Thyroid gland (tissue), 4 donors: Measurements from ENCODE around the gene RPL3. TPM values are rescaled to one million over a fixed set of nuclear protein-coding genes. Genes with fewer than 3 reads are reported as not detected.

ENCODE experiments used
- DNase-seq, 2 donors: peaks; one replicate each; pipeline ENCODE4 v3.0.0-alpha.2; 2019
- H3K27ac ChIP-seq, 3 donors: fragments of 200-600 bp; sonication (generic); 1 replicate in 2 of 3; 2 replicates in 1 of 3; pipeline ENCODE4 v1.5.1; 2016 to 2019; ENCODE audit warnings: mild to moderate bottlenecking in 1 of 3, moderate library complexity in 1 of 3
- H3K27me3 ChIP-seq: fragments of 200-600 bp; sonication (generic); one replicate; pipeline ENCODE4 v1.5.1; 2019
- H3K36me3 ChIP-seq, 2 donors: fragments of 200-600 bp; sonication (generic); one replicate each; pipeline ENCODE4 v1.5.1; 2016 to 2019
- H3K4me1 ChIP-seq, 2 donors: fragments of 200-600 bp; sonication (generic); one replicate each; pipeline ENCODE4 v1.5.1; 2017 to 2019
- H3K4me3 ChIP-seq, 3 donors: fragments of 200-600 bp; sonication (generic); replicated peaks in 1 of 3; 1 replicate in 2 of 3; 2 replicates in 1 of 3; pipeline ENCODE4 v1.5.1; 2016; ENCODE audit warnings: mild to moderate bottlenecking in 1 of 3
- H3K9me3 ChIP-seq: fragments of 200-600 bp; sonication (generic); one replicate; pipeline ENCODE4 v1.5.1; 2017
- CTCF ChIP-seq, 6 experiments: fragments of 200-600 bp in 3 of 6; fragments of 450-650 bp in 3 of 6; sonication (generic) in 3 of 6; IDR thresholded peaks; one replicate each; pipeline ENCODE4 v1.5.1; 2016 to 2019; ENCODE audit warnings: antibody characterized with exemption in 6 of 6, mild to moderate bottlenecking in 2 of 6, inconsistent platforms in 1 of 6, moderate library complexity in 1 of 6
- POLR2A ChIP-seq, 2 donors: fragments of 450-650 bp; IDR thresholded peaks; one replicate each; pipeline ENCODE4 v1.6.1; 2017; ENCODE audit warnings: antibody characterized with exemption in 2 of 2, mild to moderate bottlenecking in 2 of 2, moderate library complexity in 1 of 2
- WGBS, 2 donors: methylation state at CpG; one replicate each; pipeline ENCODE4 v1.1.5; 2017; 5-methylcytosine and 5-hydroxymethylcytosine counted together
- intact Hi-C: fragments of 100-400 bp; cut with DNase I; formaldehyde crosslinking; loops from one replicate; pipeline ENCODE4 v1.15.1; 2023
- total RNA-seq, 4 donors: library from RNA; depleted of rRNA; stranded (reverse); fragments of >200 nt; gene quantifications; one replicate each; pipeline ENCODE4 v1.2.3, GENCODE V29; 2016

RPL3 gene
- total RNA-seq, 4 donors from 2014 or later = 1,451 to 2,031 (median 1,880) TPM

DNA sequence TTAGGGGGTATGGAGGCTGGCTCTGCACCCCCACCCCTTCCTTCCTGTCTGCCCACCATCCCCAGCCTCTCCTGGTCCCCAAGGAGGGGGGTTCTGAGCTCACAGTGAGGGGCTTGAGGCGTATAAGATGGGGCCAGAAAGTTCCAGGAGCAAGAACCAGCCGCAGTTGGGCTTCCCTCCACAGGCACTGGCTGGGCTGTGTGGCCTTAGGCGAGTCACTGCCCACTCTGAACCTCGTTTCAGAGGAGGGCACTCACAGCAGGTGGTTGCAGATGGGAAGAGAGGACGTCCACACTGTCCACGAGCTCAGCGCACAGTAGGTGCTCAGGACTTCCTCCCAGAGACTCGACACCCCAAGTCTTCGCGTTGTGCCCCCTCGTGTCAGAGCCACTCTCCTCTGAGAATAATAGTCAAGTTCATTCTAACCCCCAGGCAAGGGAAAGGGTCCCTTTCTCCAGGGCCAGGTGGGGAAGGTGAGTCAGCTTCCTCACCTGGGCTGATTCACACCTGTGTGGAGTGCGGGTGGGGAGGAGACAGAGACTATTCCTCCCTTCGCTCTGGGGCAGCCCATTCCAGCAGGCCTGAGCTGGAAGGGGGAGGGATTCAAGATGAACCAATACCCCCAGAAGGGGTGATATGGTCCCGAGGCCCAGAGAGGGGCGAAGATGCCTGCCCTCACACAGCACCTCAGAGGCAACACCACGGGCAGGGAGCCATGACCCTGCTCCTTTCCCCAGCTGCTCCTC, 29.3 kb downstream of the RPL3 start:
- WGBS, 2 donors = 87 to 88% methylated on average over 13 to 16 of the region's 16 CpGs
- peak overlapping the region in 1 of 3 donors; percentile 76 for H3K27ac ChIP-seq
- H3K4me1 ChIP-seq = peaks cover 5 to 29% of the 10 kb centered on the region in 2 donors

GRCh38 chr22:39289533-39289932, 29.9 kb downstream of the RPL3 start:
- DNase-seq = no peak
- no peak overlapping the region for H3K4me3 ChIP-seq
- H3K9me3 ChIP-seq = no peaks in the 10 kb centered on the region
- no peak overlapping the region for H3K27ac ChIP-seq
- intact Hi-C loops = no loop called here
- no peaks in the 10 kb centered on the region for H3K27me3 ChIP-seq
- H3K4me1 ChIP-seq = peaks cover 5 to 29% of the 10 kb centered on the region in 2 donors
- 61 to 65% methylated on average over 10 to 11 of the region's 14 CpGs for WGBS, 2 donors
- TF ChIP-seq POLR2A (IDR thresholded peaks at IDR 0.05) (no peak), CTCF (IDR thresholded peaks at IDR 0.05) (no peak)
- no peaks in the 10 kb centered on the region for H3K36me3 ChIP-seq

More for the DNA sequence above, 29.3 kb downstream of the RPL3 start:
- H3K9me3 ChIP-seq = no peaks in the 10 kb centered on the region
- intact Hi-C loops = loop anchor here (10.0 kb wide), 1 partner anchor 45 kb away; the partner anchor contains the start of gene PDGFB
- H3K36me3 ChIP-seq = no peaks in the 10 kb centered on the region
- H3K27me3 ChIP-seq = no peaks in the 10 kb centered on the region
- H3K4me3 ChIP-seq = no peak overlapping the region
- no peak for DNase-seq
- TF ChIP-seq POLR2A (IDR thresholded peaks at IDR 0.05) (no peak), CTCF (IDR thresholded peaks at IDR 0.05) (no peak)

- intact Hi-C loops = no loop called here
- TF ChIP-seq POLR2A (IDR thresholded peaks at IDR 0.05) = no peak
- no peak for TF ChIP-seq CTCF (IDR thresholded peaks at IDR 0.05)
- Histone ChIP-seq H3K4me3 (no peak overlapping the region), H3K36me3 (no peaks in the 10 kb centered on the region), H3K4me1 (peaks cover 5 to 38% of the 10 kb centered on the region in 2 donors), H3K27ac (no peak overlapping the region), H3K9me3 (no peaks in the 10 kb centered on the region), H3K27me3 (no peaks in the 10 kb centered on the region)
- DNase-seq = no peak
- 94 to 95% methylated on average over 6 to 13 of the region's 13 CpGs for WGBS, 2 donors
Measured at GRCh38 chr22:39288135-39288898, 31.1 kb downstream of the RPL3 start.

DNA sequence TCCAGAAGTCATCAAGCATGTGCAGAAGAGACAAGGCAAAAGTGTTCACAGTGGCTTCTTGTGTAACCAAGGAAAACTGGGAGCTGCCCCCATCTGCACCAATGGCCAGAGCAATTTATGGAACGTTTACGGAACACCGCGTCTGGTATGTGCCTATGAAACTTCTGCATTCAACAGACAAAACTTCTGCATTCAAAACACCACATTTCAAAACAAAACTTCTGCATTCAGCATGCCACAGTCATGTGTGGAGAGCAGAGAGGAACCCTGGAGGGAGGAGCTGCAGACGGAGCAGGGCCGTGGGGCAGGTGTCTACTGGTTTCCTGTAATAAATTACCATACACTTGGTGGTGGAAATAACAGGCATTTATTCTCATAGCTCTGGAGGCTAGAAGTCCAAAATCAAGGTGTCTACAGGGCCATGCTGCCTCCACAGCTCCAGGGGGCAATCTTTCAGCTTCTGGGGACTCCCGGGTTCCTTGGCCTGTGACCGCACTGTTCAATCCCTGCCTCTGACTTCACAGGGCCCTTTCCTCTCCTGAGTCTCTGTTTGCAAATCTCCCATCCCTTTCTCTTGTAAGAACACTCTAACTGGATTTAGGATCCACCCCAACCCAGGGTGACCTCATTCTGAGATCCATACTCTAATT, 32.2 kb downstream of the RPL3 start:
- Histone ChIP-seq H3K36me3 (no peaks in the 10 kb centered on the region), H3K27ac (peak overlapping the region in 2 of 3 donors; percentile 16 to 45), H3K27me3 (no peaks in the 10 kb centered on the region), H3K4me1 (peaks cover 5 to 39% of the 10 kb centered on the region in 2 donors), H3K9me3 (no peaks in the 10 kb centered on the region), H3K4me3 (no peak overlapping the region)
- intact Hi-C loops = no loop called here
- 48 to 55% methylated on average over 8 of the region's 8 CpGs for WGBS, 2 donors
- TF ChIP-seq CTCF (IDR thresholded peaks at IDR 0.05) = no peak
- TF ChIP-seq POLR2A (IDR thresholded peaks at IDR 0.05) = no peak
- peak in 1 of 2 donors; percentile 19 for DNase-seq
